ENCODE data around the gene GALNT10.

GALNT10 gene

GRCh38 chr5:154157483-154158378, 32.8 kb upstream of the GALNT10 start:
- H3K27ac ChIP-seq = no peak overlapping the region
- ChIA-PET CTCF (interaction anchor here (0.7 kb wide), 1 partner anchor 133 kb away, joined by 4 read pairs; no protein-coding TSS in a partner anchor), POLR2A (ENCODE audit: low non-redundant PET) (no interaction called here)
- peak; percentile 60 for TF ChIP-seq CTCF (conservative IDR thresholded peaks at IDR 0.05; ENCODE audit: low read depth)
- no peak for DNase-seq (ENCODE audit: low spot score)

- no peak for TF ChIP-seq CTCF (conservative IDR thresholded peaks at IDR 0.05; ENCODE audit: low read depth)
- CTCF ChIA-PET = no interaction called here
- DNase-seq (ENCODE audit: low spot score) = no peak
- POLR2A ChIA-PET (ENCODE audit: low non-redundant PET) = no interaction called here
- H3K27ac ChIP-seq = no peak overlapping the region
Measured at GRCh38 chr5:154158379-154158737, 32.2 kb upstream of the GALNT10 start.

- H3K27ac ChIP-seq = no peak overlapping the region
- no peak for DNase-seq (ENCODE audit: low spot score)
- POLR2A ChIA-PET (ENCODE audit: low non-redundant PET) = no interaction called here
- TF ChIP-seq CTCF (conservative IDR thresholded peaks at IDR 0.05; ENCODE audit: low read depth) = no peak
- CTCF ChIA-PET = interaction anchor here (0.7 to 0.8 kb wide), 2 partner anchors 21 to 56 kb away, joined by 3 read pairs; no protein-coding TSS in a partner anchor
Measured at GRCh38 chr5:154159343-154159742, 31.2 kb upstream of the GALNT10 start.

GRCh38 chr5:154162539-154163151, 27.9 kb upstream of the GALNT10 start:
- POLR2A ChIA-PET (ENCODE audit: low non-redundant PET) = no interaction called here
- no peak for TF ChIP-seq CTCF (conservative IDR thresholded peaks at IDR 0.05; ENCODE audit: low read depth)

GRCh38 chr5:154163327-154164248, 26.9 kb upstream of the GALNT10 start:
- CTCF ChIA-PET = interaction anchor here (0.8 kb wide), 1 partner anchor 16 kb away, joined by 3 read pairs; no protein-coding TSS in a partner anchor
- POLR2A ChIA-PET (ENCODE audit: low non-redundant PET) = no interaction called here
- no peak for TF ChIP-seq CTCF (conservative IDR thresholded peaks at IDR 0.05; ENCODE audit: low read depth)
- DNase-seq (ENCODE audit: low spot score) = no peak
- H3K27ac ChIP-seq = no peak overlapping the region

More at GRCh38 chr5:154162539-154163151, 27.9 kb upstream of the GALNT10 start:
- H3K27ac ChIP-seq = no peak overlapping the region
- CTCF ChIA-PET = interaction anchor here (0.7 kb wide), 1 partner anchor 27 kb away, joined by 3 read pairs; no protein-coding TSS in a partner anchor
- no peak for DNase-seq (ENCODE audit: low spot score)

- CTCF ChIA-PET = interaction anchor here (0.6 to 0.8 kb wide), 2 partner anchors 15 to 172 kb away, joined by 3 to 4 read pairs; no protein-coding TSS in a partner anchor
- POLR2A ChIA-PET (ENCODE audit: low non-redundant PET) = no interaction called here
- TF ChIP-seq CTCF (conservative IDR thresholded peaks at IDR 0.05; ENCODE audit: low read depth) = no peak
- no peak overlapping the region for H3K27ac ChIP-seq
- DNase-seq (ENCODE audit: low spot score) = no peak
Measured at GRCh38 chr5:154164249-154164581, 26.3 kb upstream of the GALNT10 start.

All from RWPE1 (cell line).